Peyer's patch (tissue), 4 donors: ENCODE results near the gene RND3.

Experiments used
- CTCF ChIP-seq, 6 experiments: fragments of 450-650 bp in 4 of 6; fragments of 200-600 bp in 2 of 6; sonication (generic) in 1 of 6; IDR thresholded peaks; one replicate each; pipeline ENCODE4 v1.5.1; 2017 to 2019; ENCODE audit warnings: antibody characterized with exemption in 6 of 6, mild to moderate bottlenecking in 3 of 6, moderate library complexity in 1 of 6
- POLR2A ChIP-seq, 2 donors: fragments of 450-650 bp; IDR thresholded peaks; one replicate each; pipeline ENCODE4 v1.5.1; 2017; ENCODE audit warnings: antibody characterized with exemption in 2 of 2, mild to moderate bottlenecking in 2 of 2, moderate library complexity in 2 of 2

DNA sequence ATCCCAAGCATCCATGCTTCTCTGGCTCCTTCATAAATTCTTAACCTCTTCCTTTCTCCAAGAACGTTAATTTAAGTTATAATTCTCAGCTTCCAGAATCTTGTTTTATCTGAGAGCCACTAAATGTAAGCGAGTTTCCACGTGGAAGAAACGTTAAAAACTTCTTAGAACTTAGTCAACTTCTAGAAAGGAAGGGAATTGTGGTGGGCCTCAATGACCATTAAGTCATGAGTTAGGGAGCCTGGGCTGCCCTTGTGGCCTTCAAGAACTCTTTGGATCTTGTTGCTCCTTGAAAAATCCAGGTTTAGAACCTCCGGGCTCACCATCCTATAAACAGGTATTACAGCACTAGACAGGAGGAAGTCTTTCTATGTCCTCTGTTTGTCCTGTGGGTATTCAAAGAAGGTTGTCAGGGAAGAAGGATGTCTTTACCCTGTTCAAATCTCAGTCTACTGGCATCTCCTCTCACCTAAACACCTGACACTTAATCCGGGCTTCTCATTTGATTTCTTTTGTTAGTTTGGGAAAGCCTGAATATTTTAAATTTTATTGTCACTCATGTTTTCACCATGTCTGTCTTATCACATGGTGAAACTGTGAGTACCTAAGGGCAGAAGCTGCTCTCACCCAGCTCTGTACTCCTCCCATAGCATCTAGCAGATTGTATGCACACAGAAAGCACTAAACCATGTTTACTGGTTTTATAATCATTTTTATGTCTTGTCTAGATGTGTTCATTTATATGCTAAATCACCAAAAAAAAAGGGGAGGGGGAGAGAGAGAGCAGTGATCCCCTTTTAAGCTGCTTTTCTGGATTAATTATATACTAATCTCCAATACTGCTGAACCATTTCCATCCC, 6.3 kb downstream of the RND3 start:
- TF ChIP-seq CTCF (IDR thresholded peaks at IDR 0.05), result no peak
- TF ChIP-seq POLR2A (IDR thresholded peaks at IDR 0.05), result no peak
